ENCODE data around the gene SHANK3. TPM values are rescaled to one million over a fixed set of nuclear protein-coding genes. Genes with fewer than 3 reads are reported as not detected.

Gene SHANK3
- total RNA-seq, 2 experiments from 2014 or later = 0.05 TPM; not detected in 1

DNA sequence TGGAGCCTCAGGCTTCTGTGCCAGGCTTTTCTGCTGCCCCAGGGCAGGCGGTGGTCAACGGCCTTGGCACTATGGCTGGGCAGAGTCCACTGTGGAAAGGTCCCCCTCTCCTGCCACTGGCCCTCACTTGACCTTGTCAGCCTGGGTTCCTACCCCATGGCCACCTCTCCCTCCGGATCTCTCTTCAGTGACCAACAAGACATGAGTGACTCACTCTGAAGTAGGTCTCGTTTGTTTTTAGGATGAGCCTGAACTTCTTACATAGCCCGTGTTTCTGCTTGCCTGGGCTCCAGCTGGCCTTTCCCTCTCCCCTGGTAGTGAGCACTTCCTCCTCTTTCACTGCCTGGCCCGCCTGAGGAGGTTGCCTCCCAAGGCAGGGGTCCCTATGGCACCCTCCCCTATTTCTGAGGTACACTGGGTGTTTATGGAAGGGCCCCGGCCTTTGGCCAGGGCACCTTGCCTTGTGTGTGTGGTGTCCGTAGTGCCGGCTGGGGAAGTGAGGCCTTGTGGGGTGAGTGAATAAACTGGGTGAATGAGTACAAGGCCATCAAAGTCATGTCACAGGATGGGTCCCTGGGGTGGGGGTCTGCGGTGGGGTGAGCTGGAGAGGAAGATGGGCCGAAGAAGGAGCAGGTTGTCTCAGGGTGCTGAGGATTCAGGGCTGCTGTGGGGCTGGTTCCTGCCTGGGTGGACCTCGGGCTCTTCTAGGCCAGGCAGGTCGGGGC is 5.0 kb downstream of the SHANK3 start:
- CTCF ChIA-PET = no interaction called here
- H3K4me3 Mint-ChIP-seq = no peak overlapping the region
- no peak overlapping the region for H3K27ac Mint-ChIP-seq
- DNase-seq (peak; percentile 33), ATAC-seq (no peak)
- H3K27me3 Mint-ChIP-seq = peaks cover 27% of the 10 kb centered on the region
- peaks cover 8% of the 10 kb centered on the region for H3K9me3 Mint-ChIP-seq (ENCODE audit: low read depth)
- peaks cover 5% of the 10 kb centered on the region for H3K4me1 Mint-ChIP-seq
- no peaks in the 10 kb centered on the region for H3K36me3 Mint-ChIP-seq

DNA sequence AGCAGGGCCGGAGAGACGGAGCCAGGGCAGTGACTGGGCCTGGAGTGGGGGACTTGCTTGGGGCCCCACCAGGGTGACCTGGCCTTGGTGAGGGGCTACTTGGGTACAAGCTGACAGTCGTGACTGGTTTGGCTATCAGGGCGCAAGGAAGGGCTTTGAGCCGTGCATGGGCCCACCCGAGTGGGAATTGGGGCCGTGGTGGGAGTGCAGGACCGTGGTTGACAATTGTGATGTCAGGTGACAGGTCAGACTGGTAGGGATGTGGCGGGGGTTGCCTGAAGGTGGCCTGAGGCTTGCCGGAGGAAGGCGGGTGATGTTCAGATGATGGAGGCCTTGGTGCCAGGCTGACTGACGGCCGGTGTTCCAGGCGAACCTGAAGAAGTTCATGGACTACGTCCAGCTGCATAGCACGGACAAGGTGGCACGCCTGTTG is 5.6 kb downstream of the SHANK3 start:
- Mint-ChIP-seq H3K4me1 (peaks cover 2% of the 10 kb centered on the region), H3K36me3 (no peaks in the 10 kb centered on the region), H3K9me3 (ENCODE audit: low read depth) (peaks cover 9% of the 10 kb centered on the region), H3K27me3 (peaks cover 21% of the 10 kb centered on the region), H3K4me3 (no peak overlapping the region), H3K27ac (no peak overlapping the region)
- CTCF ChIA-PET = no interaction called here
- ATAC-seq = no peak
- no peak for DNase-seq

DNA sequence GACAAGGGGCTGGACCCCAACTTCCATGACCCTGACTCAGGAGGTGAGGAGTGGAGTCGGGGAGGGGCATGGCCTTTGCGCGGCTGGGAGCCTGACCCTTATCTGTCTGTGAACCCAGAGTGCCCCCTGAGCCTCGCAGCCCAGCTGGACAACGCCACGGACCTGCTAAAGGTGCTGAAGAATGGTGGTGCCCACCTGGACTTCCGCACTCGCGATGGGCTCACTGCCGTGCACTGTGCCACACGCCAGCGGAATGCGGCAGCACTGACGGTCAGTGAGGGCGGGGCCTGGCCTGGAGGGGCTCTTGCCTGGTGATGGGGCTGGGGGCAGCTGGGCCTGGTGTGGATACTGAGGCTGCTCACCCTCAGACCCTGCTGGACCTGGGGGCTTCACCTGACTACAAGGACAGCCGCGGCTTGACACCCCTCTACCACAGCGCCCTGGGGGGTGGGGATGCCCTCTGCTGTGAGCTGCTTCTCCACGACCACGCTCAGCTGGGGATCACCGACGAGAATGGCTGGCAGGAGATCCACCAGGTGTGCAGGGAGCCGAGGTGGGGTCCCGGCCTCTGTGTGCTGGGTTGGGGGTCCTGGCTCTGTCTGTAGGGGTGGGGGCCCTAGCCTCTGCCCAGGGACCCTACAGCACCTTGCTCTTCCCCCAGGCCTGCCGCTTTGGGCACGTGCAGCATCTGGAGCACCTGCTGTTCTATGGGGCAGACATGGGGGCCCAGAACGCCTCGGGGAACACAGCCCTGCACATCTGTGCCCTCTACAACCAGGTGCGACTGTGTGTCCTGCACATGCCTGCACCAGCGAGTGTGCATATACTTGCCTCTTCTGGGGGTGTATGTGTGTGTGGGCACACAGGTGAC is 6.3 kb downstream of the SHANK3 start:
- H3K27ac Mint-ChIP-seq = no peak overlapping the region
- ATAC-seq (no peak), DNase-seq (no peak)
- CTCF ChIA-PET = no interaction called here
- H3K4me3 Mint-ChIP-seq = no peak overlapping the region
- peaks cover 2% of the 10 kb centered on the region for H3K4me1 Mint-ChIP-seq
- H3K27me3 Mint-ChIP-seq = peaks cover 19% of the 10 kb centered on the region
- H3K36me3 Mint-ChIP-seq = no peaks in the 10 kb centered on the region
- peaks cover 11% of the 10 kb centered on the region for H3K9me3 Mint-ChIP-seq (ENCODE audit: low read depth)

DNA sequence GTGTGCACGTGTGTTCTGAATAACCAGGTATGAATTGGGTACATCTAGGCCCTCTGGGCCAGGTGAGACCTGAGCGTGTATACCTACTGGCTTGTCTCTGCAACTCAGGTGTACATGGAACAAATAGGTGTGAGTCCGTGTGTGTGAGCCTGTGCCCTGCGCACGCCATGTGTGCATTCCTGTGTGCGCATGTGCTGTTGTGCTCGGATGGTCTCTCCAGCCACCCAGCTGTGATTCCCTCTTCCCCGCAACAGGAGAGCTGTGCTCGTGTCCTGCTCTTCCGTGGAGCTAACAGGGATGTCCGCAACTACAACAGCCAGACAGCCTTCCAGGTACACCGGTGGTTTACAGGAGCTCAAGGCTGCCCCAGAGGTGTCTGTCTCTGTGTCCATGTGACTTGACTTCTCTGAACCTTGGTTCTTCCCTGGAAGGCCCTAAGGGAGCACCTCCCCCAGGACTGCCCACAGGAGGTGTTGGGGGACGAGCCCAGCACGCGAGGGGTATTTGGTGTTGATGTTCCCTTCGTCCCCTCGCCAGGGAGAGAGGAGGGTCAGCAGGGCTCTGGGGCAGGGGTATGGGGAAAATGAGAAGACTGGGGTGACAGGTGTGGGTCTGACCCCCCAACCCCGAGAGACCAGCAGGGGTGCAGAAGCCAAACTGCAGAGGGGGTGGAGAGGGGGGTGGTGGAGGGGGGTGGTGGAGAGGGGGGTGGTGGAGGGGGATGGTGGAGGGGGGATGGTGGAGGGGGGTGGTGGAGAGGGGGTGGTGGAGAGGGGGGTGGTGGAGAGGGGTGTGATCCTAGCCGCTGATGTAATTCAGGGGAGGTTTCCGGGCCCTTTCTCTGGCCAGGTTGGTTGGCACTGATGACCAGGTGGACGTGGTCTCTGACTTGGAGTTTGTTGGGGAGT is 10.7 kb downstream of the SHANK3 start:
- CTCF ChIA-PET = no interaction called here
- no peak for ATAC-seq
- H3K4me3 Mint-ChIP-seq = no peak overlapping the region
- peaks cover 11% of the 10 kb centered on the region for H3K9me3 Mint-ChIP-seq (ENCODE audit: low read depth)
- H3K4me1 Mint-ChIP-seq = no peaks in the 10 kb centered on the region
- H3K27me3 Mint-ChIP-seq = no peaks in the 10 kb centered on the region
- DNase-seq = no peak
- H3K27ac Mint-ChIP-seq = no peak overlapping the region
- H3K36me3 Mint-ChIP-seq = no peaks in the 10 kb centered on the region

DNA sequence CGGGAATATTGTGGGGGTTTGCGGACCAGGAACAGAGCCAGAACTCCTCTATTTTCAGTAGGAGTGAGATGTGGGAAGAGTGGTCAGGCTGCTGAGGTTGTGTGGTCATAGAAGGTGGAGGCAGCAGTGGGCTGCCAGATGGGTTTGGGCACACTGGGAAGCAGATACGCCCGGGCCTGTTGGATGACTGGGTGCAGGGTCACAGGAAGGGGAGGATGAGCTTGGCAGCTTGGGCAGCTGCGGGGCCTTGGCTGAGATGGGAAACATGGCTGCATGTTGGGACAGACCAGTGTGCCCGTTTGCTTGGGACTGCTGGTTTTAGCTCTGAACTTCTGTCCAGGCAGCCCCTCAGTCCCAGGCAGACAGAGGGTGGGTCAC is 11.4 kb downstream of the SHANK3 start:
- no peaks in the 10 kb centered on the region for H3K27me3 Mint-ChIP-seq
- ATAC-seq (no peak), DNase-seq (no peak)
- H3K4me1 Mint-ChIP-seq = no peaks in the 10 kb centered on the region
- no peaks in the 10 kb centered on the region for H3K36me3 Mint-ChIP-seq
- H3K4me3 Mint-ChIP-seq = no peak overlapping the region
- H3K27ac Mint-ChIP-seq = no peak overlapping the region
- CTCF ChIA-PET = interaction anchor here (1.4 kb wide), 1 partner anchor 10 kb away, joined by 5 read pairs; no protein-coding TSS in a partner anchor
- peaks cover 11% of the 10 kb centered on the region for H3K9me3 Mint-ChIP-seq (ENCODE audit: low read depth)

DNA sequence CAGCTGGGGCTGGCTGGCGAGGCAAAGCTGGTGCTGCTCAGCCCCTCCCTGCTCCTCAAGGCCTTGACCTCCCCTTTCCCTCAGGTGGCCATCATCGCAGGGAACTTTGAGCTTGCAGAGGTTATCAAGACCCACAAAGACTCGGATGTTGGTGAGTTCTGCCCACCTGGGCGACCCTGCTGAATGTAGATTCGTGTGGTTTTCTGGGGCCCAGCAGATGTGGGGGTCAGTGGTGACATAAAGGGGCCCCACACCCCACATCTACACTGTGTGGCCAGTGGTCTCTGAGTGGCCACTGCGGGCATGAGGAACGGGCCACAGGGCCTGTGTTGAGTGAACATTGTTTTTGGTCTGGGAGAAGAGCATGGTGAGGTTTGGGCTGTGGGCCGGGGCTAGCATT is 11.9 kb downstream of the SHANK3 start:
- Mint-ChIP-seq H3K36me3 (no peaks in the 10 kb centered on the region), H3K4me3 (no peak overlapping the region), H3K9me3 (ENCODE audit: low read depth) (peaks cover 8% of the 10 kb centered on the region), H3K4me1 (no peaks in the 10 kb centered on the region), H3K27ac (no peak overlapping the region), H3K27me3 (peaks cover 1% of the 10 kb centered on the region)
- ATAC-seq = no peak
- DNase-seq = peak; percentile 29
- CTCF ChIA-PET = interaction anchor here (1.4 kb wide), 1 partner anchor 9 kb away, joined by 5 read pairs; no protein-coding TSS in a partner anchor

DNA sequence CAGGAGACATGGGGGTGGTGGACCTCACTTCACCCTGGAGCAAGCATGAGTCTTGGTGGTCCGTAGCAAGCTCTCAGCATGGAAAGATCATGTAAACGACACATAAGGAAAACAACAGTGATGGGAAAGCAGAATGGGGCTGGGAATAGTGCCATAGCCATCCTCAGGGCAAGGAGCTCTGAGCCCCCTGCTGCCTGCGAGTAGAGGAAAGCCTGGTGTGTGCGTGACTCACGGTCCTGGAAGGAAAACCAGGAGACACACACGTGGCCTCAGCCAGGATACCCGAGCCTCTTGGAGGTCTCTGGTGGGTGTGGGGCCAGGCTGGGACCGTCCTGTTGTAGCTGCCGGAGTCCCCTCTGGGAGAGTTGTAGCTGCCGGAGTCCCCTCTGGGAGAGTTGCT is 12.4 kb downstream of the SHANK3 start:
- Mint-ChIP-seq H3K27me3 (peaks cover 5% of the 10 kb centered on the region), H3K4me1 (no peaks in the 10 kb centered on the region), H3K27ac (no peak overlapping the region), H3K9me3 (ENCODE audit: low read depth) (peaks cover 7% of the 10 kb centered on the region), H3K36me3 (no peaks in the 10 kb centered on the region), H3K4me3 (no peak overlapping the region)
- ATAC-seq (no peak), DNase-seq (peak; percentile 37)
- CTCF ChIA-PET = interaction anchor here (1.4 kb wide), 1 partner anchor 9 kb away, joined by 5 read pairs; no protein-coding TSS in a partner anchor

DNA sequence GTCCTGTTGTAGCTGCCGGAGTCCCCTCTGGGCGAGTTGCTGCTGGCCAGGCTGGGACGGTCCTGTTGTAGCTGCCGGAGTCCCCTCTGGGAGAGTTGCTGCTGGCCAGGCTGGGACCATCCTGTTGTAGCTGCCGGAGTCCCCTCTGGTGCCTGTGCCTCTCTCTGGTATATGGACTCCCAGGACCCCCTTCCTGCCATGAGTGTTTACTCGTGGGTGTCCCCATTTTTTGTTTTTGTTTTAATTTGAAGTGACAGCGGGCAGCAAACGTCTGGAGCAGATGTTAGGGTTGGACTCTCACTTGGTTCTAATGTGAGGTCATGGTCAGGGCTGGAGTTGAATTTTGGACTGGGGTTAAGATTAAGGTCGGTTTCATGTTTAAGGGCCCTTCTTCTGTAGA is 14.2 kb downstream of the SHANK3 start:
- Mint-ChIP-seq H3K4me3 (no peak overlapping the region), H3K9me3 (ENCODE audit: low read depth) (peaks cover 3% of the 10 kb centered on the region), H3K27ac (no peak overlapping the region), H3K27me3 (peaks cover 13% of the 10 kb centered on the region), H3K36me3 (no peaks in the 10 kb centered on the region), H3K4me1 (peaks cover 5% of the 10 kb centered on the region)
- CTCF ChIA-PET = no interaction called here
- DNase-seq (no peak), ATAC-seq (no peak)

DNA sequence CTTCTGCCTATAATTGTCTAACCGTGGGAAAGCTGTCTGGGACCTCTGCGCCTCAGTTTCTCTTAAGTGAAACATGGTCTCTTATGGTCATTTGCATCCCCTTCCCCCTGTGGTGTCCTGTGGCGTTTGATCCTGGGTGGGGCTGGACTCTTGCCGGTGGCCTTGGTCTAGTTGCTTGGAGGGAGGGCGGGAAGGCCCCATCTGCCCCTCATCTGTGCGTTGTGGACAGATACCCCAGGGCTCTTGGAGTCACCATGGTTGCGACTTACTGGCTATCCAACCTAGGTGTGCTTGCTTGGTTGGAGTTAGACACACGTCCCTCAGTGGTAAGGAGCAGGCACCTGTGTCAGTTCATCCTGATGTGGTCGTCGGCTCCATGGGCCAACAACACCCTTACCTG is 15.2 kb downstream of the SHANK3 start:
- DNase-seq (no peak), ATAC-seq (no peak)
- CTCF ChIA-PET = no interaction called here
- Mint-ChIP-seq H3K4me1 (peaks cover 9% of the 10 kb centered on the region), H3K27ac (no peak overlapping the region), H3K4me3 (no peak overlapping the region), H3K9me3 (ENCODE audit: low read depth) (peaks cover 3% of the 10 kb centered on the region), H3K27me3 (peaks cover 13% of the 10 kb centered on the region), H3K36me3 (no peaks in the 10 kb centered on the region)

DNA sequence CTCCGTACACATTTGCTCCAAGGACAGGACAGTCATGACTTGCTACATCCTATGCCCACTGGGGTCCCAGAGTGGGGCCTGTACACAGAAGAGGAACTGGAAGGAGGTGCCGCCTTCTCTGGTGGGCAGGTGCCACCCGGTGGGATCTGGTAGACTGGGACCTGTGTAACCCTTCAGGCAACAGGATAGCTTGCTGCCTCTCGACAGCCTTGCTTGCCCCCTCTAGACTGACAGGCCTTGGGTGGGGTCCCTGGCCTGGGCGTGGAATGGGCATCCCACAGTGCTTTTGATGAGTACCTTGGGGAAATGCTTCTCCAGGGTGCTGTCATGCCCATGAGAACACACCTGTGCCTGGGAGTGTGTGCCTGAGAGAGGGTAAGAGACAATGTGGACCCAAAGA is 15.8 kb downstream of the SHANK3 start:
- no peak for DNase-seq
- CTCF ChIA-PET = no interaction called here
- H3K4me1 Mint-ChIP-seq = peaks cover 10% of the 10 kb centered on the region
- ATAC-seq = no peak
- no peaks in the 10 kb centered on the region for H3K9me3 Mint-ChIP-seq (ENCODE audit: low read depth)
- H3K27ac Mint-ChIP-seq = no peak overlapping the region
- H3K36me3 Mint-ChIP-seq = no peaks in the 10 kb centered on the region
- peaks cover 14% of the 10 kb centered on the region for H3K27me3 Mint-ChIP-seq
- H3K4me3 Mint-ChIP-seq = no peak overlapping the region

DNA sequence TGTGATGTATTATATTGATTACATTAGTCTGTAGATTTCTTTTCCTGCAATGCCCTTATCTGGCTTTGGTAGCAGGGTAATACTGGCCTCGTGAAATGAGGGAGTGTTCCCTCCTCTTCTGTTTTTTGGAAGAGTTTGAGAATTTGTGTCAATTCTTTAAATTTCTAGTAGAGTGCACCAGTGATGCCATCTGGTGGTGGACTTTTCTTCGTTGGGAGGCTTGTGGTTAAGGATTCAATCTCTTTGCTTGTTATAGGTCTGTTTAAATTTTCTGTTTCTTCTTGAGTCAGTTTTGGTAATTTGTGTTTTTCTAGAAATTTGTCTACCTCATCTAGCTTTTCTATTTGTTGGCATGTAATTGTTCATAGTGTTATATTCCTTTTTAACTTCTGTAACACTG is 18.9 kb downstream of the SHANK3 start:
- no peak overlapping the region for H3K4me3 Mint-ChIP-seq
- H3K36me3 Mint-ChIP-seq = no peaks in the 10 kb centered on the region
- no peaks in the 10 kb centered on the region for H3K9me3 Mint-ChIP-seq (ENCODE audit: low read depth)
- ATAC-seq = peak; percentile 51
- peaks cover 18% of the 10 kb centered on the region for H3K27me3 Mint-ChIP-seq
- peaks cover 18% of the 10 kb centered on the region for H3K4me1 Mint-ChIP-seq
- peak; percentile 72 for DNase-seq
- no peak overlapping the region for H3K27ac Mint-ChIP-seq
- CTCF ChIA-PET = interaction anchor here (0.7 to 3.9 kb wide), 9 partner anchors 12 to 449 kb away, joined by 3 to 15 read pairs (median 4); partner anchors contain the start of genes ARSA, LMF2, NCAPH2 and SCO2

DNA sequence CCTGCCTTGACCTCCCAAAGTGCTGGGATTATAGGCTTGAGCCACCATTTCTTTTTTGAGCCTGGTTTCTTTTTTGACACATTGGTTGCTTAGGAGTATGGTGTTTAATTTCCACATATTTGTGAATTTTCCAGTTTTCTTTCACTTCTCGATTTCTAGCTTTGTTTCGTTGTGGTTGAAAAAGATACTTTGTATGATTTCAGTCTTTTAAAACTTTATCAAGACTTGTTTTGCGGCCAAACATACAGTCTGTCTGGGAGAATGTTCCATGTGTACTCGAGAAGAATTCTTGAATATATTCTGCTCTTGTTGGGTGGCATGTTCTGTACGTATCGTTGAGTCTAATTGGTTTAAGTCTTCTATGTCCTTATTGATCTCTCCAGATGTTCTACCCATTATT is 20.8 kb downstream of the SHANK3 start:
- H3K4me1 Mint-ChIP-seq = peaks cover 18% of the 10 kb centered on the region
- H3K36me3 Mint-ChIP-seq = no peaks in the 10 kb centered on the region
- no peak overlapping the region for H3K27ac Mint-ChIP-seq
- DNase-seq = no peak
- CTCF ChIA-PET = interaction anchor here (1.2 to 3.9 kb wide), 4 partner anchors 9 to 72 kb away, joined by 3 to 15 read pairs (median 6); partner anchors contain the start of gene ARSA
- H3K27me3 Mint-ChIP-seq = peaks cover 18% of the 10 kb centered on the region
- no peak overlapping the region for H3K4me3 Mint-ChIP-seq
- no peaks in the 10 kb centered on the region for H3K9me3 Mint-ChIP-seq (ENCODE audit: low read depth)
- ATAC-seq = no peak

DNA sequence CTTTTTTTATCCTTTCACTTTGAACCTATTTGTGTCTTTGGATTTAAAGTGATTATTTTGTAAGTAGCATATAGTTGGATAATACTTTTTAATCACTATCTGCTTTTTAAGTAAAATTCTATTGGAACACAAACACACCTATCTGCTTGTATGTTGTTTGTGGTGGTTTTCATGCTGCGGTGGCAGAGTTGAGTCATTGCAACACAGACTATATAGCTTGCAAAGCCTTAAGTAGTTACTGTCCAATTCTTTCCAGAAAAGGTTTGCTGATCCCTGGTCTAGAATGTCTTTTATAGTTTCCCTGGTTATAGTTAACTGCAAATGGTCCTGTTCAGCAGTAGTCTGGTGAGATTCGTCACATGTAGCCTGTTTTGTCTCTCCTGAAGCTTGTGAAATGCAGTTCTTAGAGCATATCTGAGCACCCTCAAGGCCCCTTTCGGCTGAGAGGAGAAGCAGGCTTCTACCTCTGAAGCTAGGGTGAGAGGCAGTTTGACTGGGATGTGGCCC is 21.5 kb downstream of the SHANK3 start:
- ATAC-seq = peak; percentile 69
- H3K4me1 Mint-ChIP-seq = peaks cover 18% of the 10 kb centered on the region
- peak; percentile 65 for DNase-seq
- H3K9me3 Mint-ChIP-seq (ENCODE audit: low read depth) = no peaks in the 10 kb centered on the region
- no peaks in the 10 kb centered on the region for H3K36me3 Mint-ChIP-seq
- peaks cover 18% of the 10 kb centered on the region for H3K27me3 Mint-ChIP-seq
- no peak overlapping the region for H3K4me3 Mint-ChIP-seq
- CTCF ChIA-PET = interaction anchor here (0.9 to 3.9 kb wide), 4 partner anchors 8 to 73 kb away, joined by 4 to 15 read pairs (median 6); partner anchors contain the start of gene ARSA
- no peak overlapping the region for H3K27ac Mint-ChIP-seq

Data from activated CD8-positive, alpha-beta memory T cell treated with anti-CD3 and anti-CD28 coated beads, Interleukin-2, amount 10 ng/mL, durations not matched to agents 7 days and 5 days (primary cell).